IPS-20b (cell line): ENCODE data around the gene RHOG.

Experiments
- H3K27ac ChIP-seq: one replicate; pipeline ENCODE4 v1.5.1; 2013; ENCODE audit warnings: low read length
- H3K27me3 ChIP-seq: 2 replicates; pipeline ENCODE4 v1.6.1; 2013; ENCODE audit warnings: mild to moderate bottlenecking, low read length, inconsistent platforms; ENCODE audit not compliant: insufficient read depth
- H3K36me3 ChIP-seq: 2 replicates; pipeline ENCODE4 v1.6.1; 2013; ENCODE audit warnings: low read depth, mild to moderate bottlenecking, inconsistent platforms, low read length, moderate library complexity; ENCODE audit not compliant: insufficient read depth
- H3K4me1 ChIP-seq: 2 replicates; pipeline ENCODE4 v1.6.1; 2013; ENCODE audit warnings: mild to moderate bottlenecking, control low read depth, inconsistent platforms, low read length, moderate library complexity; ENCODE audit not compliant: insufficient read depth
- H3K4me3 ChIP-seq: 2 replicates; pipeline ENCODE4 v1.5.1; 2013; ENCODE audit warnings: mild to moderate bottlenecking, low read length, inconsistent platforms
- H3K9ac ChIP-seq: 2 replicates; pipeline ENCODE4 v1.6.1; 2013; ENCODE audit warnings: low read depth, mild to moderate bottlenecking, inconsistent platforms, low read length, moderate library complexity
- H3K9me3 ChIP-seq: 2 replicates; pipeline ENCODE4 v1.6.1; 2013; ENCODE audit warnings: mild to moderate bottlenecking, low read depth, low read length, inconsistent platforms; ENCODE audit not compliant: insufficient read depth

Gene RHOG

DNA sequence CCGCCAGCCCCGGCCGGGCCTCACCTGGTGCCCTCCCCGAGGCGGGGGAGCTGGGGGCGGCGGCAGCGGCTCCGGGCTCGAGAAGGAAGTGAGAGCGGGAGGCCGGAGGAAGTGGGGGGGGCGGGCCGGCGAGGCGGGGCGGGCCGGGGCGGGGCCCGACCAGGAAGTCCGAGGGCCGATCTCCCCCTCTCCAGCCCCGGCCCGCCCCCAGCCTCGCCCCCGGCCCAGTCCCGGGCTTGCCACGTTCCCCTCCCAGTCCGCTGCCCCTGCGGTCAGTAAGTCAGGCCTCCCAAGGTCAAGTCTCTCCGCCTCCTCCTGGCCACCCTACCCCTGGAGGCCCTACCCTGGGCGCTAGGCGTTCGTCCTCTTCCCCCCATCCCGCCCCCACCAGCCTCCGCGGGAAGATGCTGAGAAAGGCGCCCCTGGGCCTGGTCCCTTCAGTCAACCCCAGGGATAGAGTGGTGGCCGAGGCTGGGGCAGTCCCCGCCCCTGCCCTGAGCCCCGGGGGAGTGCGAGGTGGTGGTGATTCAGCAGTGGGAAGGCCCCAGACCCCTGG lies at the start of gene RHOG:
RHOG (minus strand) TSS at position 90 of the 556 bp plus-strand sequence. CDS start 12,821 bp downstream, outside the sequence.
- Histone ChIP-seq H3K36me3 (no peaks in the 10 kb centered on the region; the same call in none of the 2 replicates), H3K9ac (peak within 1 kb of the TSS; percentile 77; the same call in 1 of the 2 replicates), H3K9me3 (no peaks in the 10 kb centered on the region), H3K27ac (peak within 1 kb of the TSS; percentile 49), H3K4me3 (peak within 1 kb of the TSS; percentile 79), H3K4me1 (no peaks in the 10 kb centered on the region; the same call in none of the 2 replicates), H3K27me3 (0 out of 2 replicates have a peak, but pooled peaks cover 3% of the 10 kb centered on the region)

DNA sequence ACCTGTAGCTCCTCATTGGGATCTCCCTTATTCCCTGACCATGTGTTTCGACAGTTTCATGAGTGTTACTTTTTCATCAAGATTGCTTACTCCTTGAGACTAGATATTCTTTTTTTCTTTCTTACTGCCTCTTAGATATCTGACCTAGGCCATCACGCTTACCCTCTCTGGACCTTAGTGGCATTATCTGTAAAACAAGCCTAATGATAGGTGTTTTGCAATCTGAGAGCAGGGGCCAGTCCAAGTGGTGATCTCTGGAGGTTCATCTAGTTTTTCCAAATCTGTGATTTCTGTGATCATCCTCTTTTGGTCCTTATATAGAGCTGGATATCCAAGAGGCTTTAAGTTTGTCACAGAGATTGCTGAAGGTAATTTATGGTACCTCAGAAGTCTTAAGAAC lies 49.3 kb upstream of the RHOG start:
- Histone ChIP-seq H3K9me3 (no peaks in the 10 kb centered on the region), H3K27ac (no peak overlapping the region), H3K27me3 (no peaks in the 10 kb centered on the region), H3K9ac (no peak overlapping the region), H3K4me3 (no peak overlapping the region), H3K4me1 (no peaks in the 10 kb centered on the region), H3K36me3 (no peaks in the 10 kb centered on the region)

GRCh38 chr11:3888876-3889275 lies 48.1 kb upstream of the RHOG start:
- Histone ChIP-seq H3K27me3 (no peaks in the 10 kb centered on the region), H3K27ac (no peak overlapping the region), H3K36me3 (no peaks in the 10 kb centered on the region), H3K4me3 (no peak overlapping the region), H3K4me1 (no peaks in the 10 kb centered on the region), H3K9ac (no peak overlapping the region), H3K9me3 (no peaks in the 10 kb centered on the region)

DNA sequence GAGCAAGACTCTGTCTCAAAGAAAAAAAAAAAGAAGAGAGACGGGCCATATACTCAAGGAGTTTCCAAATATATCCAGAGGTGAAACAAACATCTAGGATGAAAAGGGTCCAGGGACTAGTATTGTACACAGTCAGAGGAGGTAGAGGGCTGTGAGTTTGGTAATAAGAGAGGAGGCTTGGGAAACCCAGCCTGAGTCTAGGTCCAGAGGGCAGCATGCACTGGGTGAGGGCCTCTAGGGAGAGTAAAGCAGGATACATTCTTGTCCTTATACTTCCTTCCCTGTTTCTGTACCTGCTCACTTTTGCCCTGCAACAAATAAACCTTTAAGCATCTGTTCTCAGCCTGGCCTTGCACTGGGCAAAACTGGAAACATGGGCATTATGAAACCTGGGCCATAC lies 46.2 kb upstream of the RHOG start:
- no peaks in the 10 kb centered on the region for H3K27me3 ChIP-seq
- no peak overlapping the region for H3K4me3 ChIP-seq
- no peak overlapping the region for H3K9ac ChIP-seq
- no peaks in the 10 kb centered on the region for H3K4me1 ChIP-seq
- no peak overlapping the region for H3K27ac ChIP-seq
- no peaks in the 10 kb centered on the region for H3K36me3 ChIP-seq
- H3K9me3 ChIP-seq: no peaks in the 10 kb centered on the region

- Histone ChIP-seq H3K9me3 (no peaks in the 10 kb centered on the region), H3K9ac (no peak overlapping the region), H3K4me3 (no peak overlapping the region), H3K36me3 (no peaks in the 10 kb centered on the region), H3K27me3 (no peaks in the 10 kb centered on the region), H3K4me1 (no peaks in the 10 kb centered on the region), H3K27ac (no peak overlapping the region)
These were observed 45.1 kb upstream of the RHOG start for GRCh38 chr11:3885855-3886254.

DNA sequence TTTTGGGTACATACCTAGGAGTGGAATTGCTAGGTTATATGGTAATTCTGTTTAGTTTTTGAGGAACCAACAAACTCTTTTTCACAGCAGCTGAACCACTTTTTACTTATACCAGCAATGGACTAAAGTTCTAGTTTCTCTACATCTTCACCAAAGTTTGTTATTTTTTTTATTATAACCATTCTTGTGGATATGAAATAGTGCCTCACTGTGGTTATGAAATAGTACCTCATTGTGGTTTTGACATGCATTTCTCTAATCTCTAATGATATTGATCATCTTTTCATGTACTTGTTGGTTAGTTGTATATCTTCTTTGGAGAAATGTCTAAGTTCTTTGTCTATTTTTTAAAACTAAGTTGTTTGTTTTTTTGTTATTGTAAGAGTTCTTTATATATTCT lies 41.9 kb upstream of the RHOG start:
- no peak overlapping the region for H3K4me3 ChIP-seq
- no peak overlapping the region for H3K9ac ChIP-seq
- H3K27me3 ChIP-seq: no peaks in the 10 kb centered on the region
- H3K27ac ChIP-seq: no peak overlapping the region
- peaks cover 3% of the 10 kb centered on the region for H3K4me1 ChIP-seq
- no peaks in the 10 kb centered on the region for H3K9me3 ChIP-seq
- H3K36me3 ChIP-seq: no peaks in the 10 kb centered on the region

DNA sequence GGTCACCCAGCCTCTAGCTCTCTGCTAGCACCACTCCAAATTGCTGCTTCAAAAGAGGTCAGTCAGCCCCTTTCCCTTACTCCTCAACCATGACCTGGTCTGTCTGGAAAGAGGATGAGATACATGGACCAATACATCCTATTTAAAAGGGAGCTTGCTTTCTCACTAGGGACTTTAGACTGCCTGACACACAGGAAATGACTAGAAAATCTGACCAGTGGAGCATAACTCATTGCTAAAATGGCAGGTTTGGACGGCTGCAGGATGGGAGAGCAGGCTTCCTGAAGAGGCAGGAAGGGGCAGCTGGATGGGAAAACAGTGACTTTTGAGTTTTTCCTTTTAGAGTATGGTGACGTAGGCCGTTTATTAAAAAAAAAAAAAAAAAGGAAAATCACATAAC lies 40.0 kb upstream of the RHOG start:
- Histone ChIP-seq H3K27ac (no peak overlapping the region), H3K4me1 (peaks cover 10% of the 10 kb centered on the region), H3K9me3 (no peaks in the 10 kb centered on the region), H3K9ac (no peak overlapping the region), H3K36me3 (no peaks in the 10 kb centered on the region), H3K27me3 (no peaks in the 10 kb centered on the region), H3K4me3 (no peak overlapping the region)

GRCh38 chr11:3879967-3880542 lies 39.3 kb upstream of the RHOG start:
- no peak overlapping the region for H3K9ac ChIP-seq

DNA sequence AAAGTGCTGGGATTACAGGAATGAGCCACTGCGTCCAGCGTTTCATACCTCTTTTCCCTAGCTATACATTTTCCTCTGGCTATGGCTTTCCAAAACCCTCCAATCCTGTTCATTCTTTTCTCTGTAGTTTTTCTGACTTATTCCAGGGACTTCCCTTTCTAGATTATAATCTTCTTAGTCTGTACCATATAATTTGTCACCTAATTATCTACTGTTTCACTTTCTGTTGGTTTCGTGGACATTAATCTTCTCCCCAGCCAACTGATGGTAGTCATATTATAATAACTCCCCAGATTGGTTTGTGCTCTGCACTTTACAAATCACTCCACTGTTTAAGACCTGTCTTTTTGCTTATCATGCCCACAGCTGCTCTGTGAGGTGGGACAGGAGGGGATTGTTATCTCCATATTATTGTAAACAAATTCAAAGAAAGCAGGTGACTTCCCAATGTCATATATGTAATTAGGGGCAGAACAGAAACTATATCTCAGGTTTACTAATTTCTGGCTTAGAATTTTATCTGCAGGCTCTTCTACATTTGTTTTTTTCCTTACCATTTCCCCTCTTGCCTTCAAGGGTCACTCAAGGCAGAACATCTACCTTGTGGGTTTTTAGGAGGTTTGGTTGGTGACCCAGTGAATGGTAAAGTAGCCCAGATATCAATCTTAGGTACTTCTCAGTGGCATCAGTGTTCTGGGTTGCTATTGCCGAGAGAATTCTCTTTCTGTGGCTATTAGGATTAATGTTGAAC lies 38.6 kb upstream of the RHOG start:
- H3K27ac ChIP-seq: no peak overlapping the region
- no peaks in the 10 kb centered on the region for H3K9me3 ChIP-seq
- H3K27me3 ChIP-seq: no peaks in the 10 kb centered on the region
- H3K36me3 ChIP-seq: no peaks in the 10 kb centered on the region
- no peak overlapping the region for H3K9ac ChIP-seq
- no peak overlapping the region for H3K4me3 ChIP-seq
- H3K4me1 ChIP-seq: peaks cover 10% of the 10 kb centered on the region

More at GRCh38 chr11:3879967-3880542, 39.3 kb upstream of the RHOG start:
- Histone ChIP-seq H3K4me3 (no peak overlapping the region), H3K9me3 (no peaks in the 10 kb centered on the region), H3K36me3 (no peaks in the 10 kb centered on the region), H3K4me1 (peaks cover 10% of the 10 kb centered on the region), H3K27me3 (no peaks in the 10 kb centered on the region), H3K27ac (no peak overlapping the region)

DNA sequence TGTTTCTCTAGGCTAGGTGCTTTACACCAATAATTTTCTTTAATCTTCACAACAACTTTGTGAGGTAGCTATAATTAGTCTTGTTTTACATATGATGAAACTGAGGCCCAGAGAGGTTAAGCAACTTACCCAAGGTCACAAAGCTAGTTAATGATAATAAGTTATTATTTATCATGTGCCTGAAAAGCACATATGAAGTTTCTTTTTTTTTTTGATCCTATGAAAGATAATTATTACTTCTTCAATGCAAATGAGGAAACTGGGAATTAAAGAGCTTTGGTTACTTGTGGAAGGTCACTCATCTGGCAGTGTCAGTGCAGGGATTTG lies 37.5 kb upstream of the RHOG start:
- Histone ChIP-seq H3K9ac (no peak overlapping the region), H3K27me3 (no peaks in the 10 kb centered on the region), H3K4me3 (no peak overlapping the region), H3K9me3 (no peaks in the 10 kb centered on the region), H3K36me3 (no peaks in the 10 kb centered on the region), H3K4me1 (peaks cover 10% of the 10 kb centered on the region), H3K27ac (no peak overlapping the region)

DNA sequence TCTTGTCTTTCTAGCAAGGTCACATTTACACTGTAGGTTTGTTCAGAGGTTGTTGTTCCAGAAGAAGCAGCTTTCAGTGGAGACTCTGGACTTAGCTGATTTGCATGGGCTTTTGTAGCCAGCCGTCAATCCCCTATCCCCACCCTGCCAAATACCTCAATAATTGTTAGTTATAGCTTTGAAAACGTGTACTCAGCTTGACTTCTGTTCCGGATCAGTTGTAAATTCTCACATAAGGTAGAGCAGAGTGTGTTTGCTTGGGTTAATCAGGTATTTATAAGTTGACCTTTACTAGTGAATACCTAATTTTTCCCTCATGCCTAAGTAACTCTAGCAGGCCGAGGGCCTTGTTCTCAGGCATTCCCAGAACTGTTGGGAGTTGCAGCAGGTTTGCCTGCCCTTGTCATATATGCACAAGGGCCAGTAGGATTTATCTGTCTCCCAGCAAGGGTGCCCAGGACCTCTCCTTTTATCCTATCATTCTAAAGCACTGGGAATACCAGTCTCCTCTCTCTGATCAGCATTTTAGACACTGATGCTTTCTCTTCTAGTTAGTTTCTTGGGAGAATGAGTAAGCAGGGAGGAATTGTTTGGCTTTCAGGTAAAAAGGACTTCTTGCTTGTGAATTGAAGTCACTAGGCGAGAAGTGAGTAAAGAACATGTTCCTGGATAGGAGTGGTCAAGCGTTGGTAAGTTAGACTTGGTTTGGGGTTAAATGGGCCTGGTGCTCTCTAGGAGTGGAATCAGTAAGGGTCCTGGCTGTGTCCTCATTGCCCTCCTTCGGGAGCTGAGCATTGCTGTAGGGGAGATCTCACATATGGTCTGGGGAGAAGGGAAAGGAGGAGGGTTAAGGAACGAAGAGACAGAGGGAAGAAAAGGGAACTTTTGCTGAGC lies 36.9 kb upstream of the RHOG start:
- Histone ChIP-seq H3K9ac (0 out of 2 replicates have a peak overlapping the region, but pooled peaks have one; percentile 12), H3K4me1 (peaks cover 10% of the 10 kb centered on the region), H3K9me3 (no peaks in the 10 kb centered on the region), H3K4me3 (no peak overlapping the region), H3K36me3 (no peaks in the 10 kb centered on the region), H3K27ac (no peak overlapping the region), H3K27me3 (no peaks in the 10 kb centered on the region)
